H9 (cell line): Measurements from ENCODE around the gene C2orf49. TPM values are rescaled to one million over a fixed set of nuclear protein-coding genes. Genes with fewer than 3 reads are reported as not detected.

Source experiments
- DNase-seq: peaks from one replicate; pipeline ENCODE4 v3.0.0-alpha.2; 2017
- H2AFZ ChIP-seq: one replicate; pipeline ENCODE4 v1.6.1; 2013; ENCODE audit warnings: mild to moderate bottlenecking, low read length, control low read depth, moderate library complexity
- H2AK5ac ChIP-seq: 2 replicates; pipeline ENCODE4 v1.6.1; 2013; ENCODE audit warnings: low read length, control low read depth, mixed read lengths; ENCODE audit not compliant: insufficient read length
- H2BK120ac ChIP-seq: one replicate; pipeline ENCODE4 v1.6.1; 2013; ENCODE audit warnings: low read depth, mild to moderate bottlenecking, low read length, control low read depth, inconsistent platforms; ENCODE audit not compliant: poor library complexity, severe bottlenecking
- H2BK12ac ChIP-seq: 2 replicates; pipeline ENCODE4 v1.6.1; 2013; ENCODE audit warnings: low read length, control low read depth, mixed read lengths, low read depth; ENCODE audit not compliant: insufficient read length
- H2BK15ac ChIP-seq: 2 replicates; pipeline ENCODE4 v1.6.1; 2013; ENCODE audit warnings: low read depth, low read length, control low read depth
- H2BK20ac ChIP-seq: one replicate; pipeline ENCODE4 v1.6.1; 2013; ENCODE audit warnings: low read depth, mild to moderate bottlenecking, low read length, control low read depth, inconsistent platforms; ENCODE audit not compliant: poor library complexity, severe bottlenecking
- H2BK5ac ChIP-seq: 2 replicates; pipeline ENCODE4 v1.6.1; 2013; ENCODE audit warnings: low read length, control low read depth, mixed read lengths; ENCODE audit not compliant: insufficient read length
- H3K14ac ChIP-seq: 2 replicates; pipeline ENCODE4 v1.6.1; 2013; ENCODE audit warnings: low read length, control low read depth; ENCODE audit not compliant: insufficient read depth
- H3K18ac ChIP-seq: 2 replicates; pipeline ENCODE4 v1.6.1; 2013; ENCODE audit warnings: low read depth, mild to moderate bottlenecking, mixed read lengths, low read length, control low read depth; ENCODE audit not compliant: insufficient read length
- H3K23ac ChIP-seq: 2 replicates; pipeline ENCODE4 v1.6.1; 2013; ENCODE audit warnings: low read length, control low read depth, mixed read lengths, low read depth; ENCODE audit not compliant: insufficient read length
- H3K23me2 ChIP-seq: 2 replicates; pipeline ENCODE4 v1.6.1; 2013; ENCODE audit warnings: low read depth, mild to moderate bottlenecking, mixed read lengths, low read length, control low read depth; ENCODE audit not compliant: insufficient read length, poor library complexity, severe bottlenecking
- H3K27ac ChIP-seq: 2 replicates; pipeline ENCODE4 v1.5.1; 2013; ENCODE audit warnings: low read length, control low read depth, mixed read lengths, low read depth; ENCODE audit not compliant: insufficient read length
- H3K27me3 ChIP-seq: 2 replicates; pipeline ENCODE4 v1.6.1; 2013; ENCODE audit warnings: low read length, control low read depth, inconsistent platforms; ENCODE audit not compliant: insufficient read depth
- H3K4ac ChIP-seq: 2 replicates; pipeline ENCODE4 v1.6.1; 2013; ENCODE audit warnings: low read depth, mild to moderate bottlenecking, control low read depth, inconsistent platforms, low read length, moderate library complexity
- H3K4me1 ChIP-seq: 2 replicates; pipeline ENCODE4 v1.6.1; 2013; ENCODE audit warnings: low read length, control low read depth, inconsistent platforms; ENCODE audit not compliant: insufficient read depth
- H3K4me2 ChIP-seq: 2 replicates; pipeline ENCODE4 v1.6.1; 2013; ENCODE audit warnings: low read length, control low read depth, mixed read lengths; ENCODE audit not compliant: insufficient read length, insufficient read depth
- H3K56ac ChIP-seq: 2 replicates; pipeline ENCODE4 v1.6.1; 2013; ENCODE audit warnings: low read depth, mild to moderate bottlenecking, mixed read lengths, low read length, control low read depth; ENCODE audit not compliant: insufficient read length
- H3K79me1 ChIP-seq: 2 replicates; pipeline ENCODE4 v1.6.1; 2013; ENCODE audit warnings: low read depth, mild to moderate bottlenecking, moderate library complexity, low read length, control low read depth, inconsistent platforms; ENCODE audit not compliant: insufficient read depth, poor library complexity, severe bottlenecking
- H3K79me2 ChIP-seq: 2 replicates; pipeline ENCODE4 v1.6.1; 2013; ENCODE audit warnings: low read length, control low read depth, inconsistent platforms; ENCODE audit not compliant: insufficient read depth
- H3K9ac ChIP-seq: 2 replicates; pipeline ENCODE4 v1.6.1; 2013; ENCODE audit warnings: low read length, control low read depth, mixed read lengths; ENCODE audit not compliant: insufficient read length; ENCODE audit errors: extremely low read depth
- H3K9me3 ChIP-seq: one replicate; pipeline ENCODE4 v1.6.1; 2013; ENCODE audit warnings: low read depth, low read length, inconsistent platforms; ENCODE audit not compliant: control insufficient read depth
- H3T11ph ChIP-seq: one replicate; pipeline ENCODE4 v1.6.1; 2013; ENCODE audit warnings: mild to moderate bottlenecking, low read length, control low read depth, inconsistent platforms
- H4K20me1 ChIP-seq: one replicate; pipeline ENCODE4 v1.6.1; 2013; ENCODE audit not compliant: control insufficient read depth, insufficient read length, insufficient read depth
- H4K5ac ChIP-seq: 2 replicates; pipeline ENCODE4 v1.6.1; 2013; ENCODE audit warnings: low read depth, mild to moderate bottlenecking, mixed read lengths, low read length, control low read depth; ENCODE audit not compliant: insufficient read length
- H4K8ac ChIP-seq: replicated peaks from 2 replicates; pipeline ENCODE4 v1.6.1; 2013; ENCODE audit warnings: low read length, control low read depth, mixed read lengths, low read depth; ENCODE audit not compliant: insufficient read length
- H4K91ac ChIP-seq: 2 replicates; pipeline ENCODE4 v1.6.1; 2013; ENCODE audit warnings: low read depth, mild to moderate bottlenecking, moderate library complexity, mixed read lengths, low read length, control low read depth; ENCODE audit not compliant: insufficient read length
- H3K27ac Mint-ChIP-seq, 3 experiments: 2 replicates in 2 of 3; 3 replicates in 1 of 3; pipeline ENCODE4 v1.8.0; 2020 to 2021; ENCODE audit warnings: mixed read lengths in 3 of 3, mild to moderate bottlenecking in 1 of 3, moderate library complexity in 1 of 3
- H3K27me3 Mint-ChIP-seq: 2 replicates; pipeline ENCODE4 v1.8.0; 2021; ENCODE audit warnings: low read depth, mild to moderate bottlenecking, moderate library complexity, mixed read lengths
- H3K36me3 Mint-ChIP-seq, 3 experiments: 2 replicates in 2 of 3; 3 replicates in 1 of 3; pipeline ENCODE4 v1.8.0; 2020 to 2021; ENCODE audit warnings: low read depth in 3 of 3, mixed read lengths in 3 of 3; ENCODE audit not compliant: insufficient read depth in 1 of 3
- H3K4me1 Mint-ChIP-seq, 2 experiments: 2 replicates each; pipeline ENCODE4 v1.8.0; 2020; ENCODE audit warnings: mixed read lengths in 2 of 2
- H3K4me3 Mint-ChIP-seq, 2 experiments: 2 replicates in 1 of 2; 3 replicates in 1 of 2; pipeline ENCODE4 v1.8.0; 2020 to 2021; ENCODE audit warnings: mild to moderate bottlenecking in 2 of 2, mixed read lengths in 2 of 2, moderate library complexity in 1 of 2
- H3K9me3 Mint-ChIP-seq, 2 experiments: 2 replicates in 1 of 2; 3 replicates in 1 of 2; pipeline ENCODE4 v1.8.0; 2020; ENCODE audit warnings: mild to moderate bottlenecking in 2 of 2, mixed read lengths in 2 of 2, moderate library complexity in 1 of 2
- WGBS: extraction: QIAGEN DNeasy Blood & Tissue Kit; methylation state at CpG from one replicate; pipeline ENCODE4 v1.1.7; 2013; ENCODE audit warnings: missing lambda C conversion rate, low lambda C conversion rate, mixed read lengths; ENCODE audit not compliant: insufficient read length; ENCODE audit errors: extremely low coverage; 5-methylcytosine and 5-hydroxymethylcytosine counted together
- total RNA-seq: library from RNA; stranded (reverse); gene quantifications from 2 replicates; pipeline ENCODE4 v1.2.1, GENCODE V29; 2021
- TF ChIP-seq, protein P1 (sequence below): fragments of 200-600 bp; sonication (generic); conservative IDR thresholded peaks from 3 replicates; pipeline ENCODE4 v1.8.0; 2021; ENCODE audit warnings: antibody characterized with exemption, mild to moderate bottlenecking

Gene C2orf49
- total RNA-seq, 1 experiment from 2014 or later: 18.8 TPM

DNA sequence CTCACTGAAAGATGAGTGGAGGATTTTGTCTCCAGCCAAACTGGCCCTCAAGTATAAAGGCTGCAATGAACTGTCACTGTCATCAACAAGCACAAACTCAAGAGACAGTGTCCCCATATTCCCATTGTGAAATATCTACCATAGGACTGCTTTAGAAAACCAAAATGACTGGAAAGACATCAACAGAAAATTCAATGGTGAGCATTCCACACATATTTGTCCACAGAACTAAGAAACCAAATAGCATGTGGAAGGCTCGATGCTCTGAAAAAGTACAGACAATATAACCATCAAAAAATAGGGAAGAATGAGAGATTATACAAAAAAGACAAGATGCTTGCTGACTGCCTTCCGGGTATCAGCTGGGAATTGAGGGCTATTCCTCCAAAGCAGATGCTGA, 45.4 kb upstream of the C2orf49 start:
- Histone ChIP-seq H2BK15ac (no peak overlapping the region), H3K79me1 (no peaks in the 10 kb centered on the region), H2AK5ac (no peak overlapping the region), H4K5ac (no peak overlapping the region), H2BK120ac (no peak overlapping the region), H3K4me2 (no peak overlapping the region), H3K4ac (no peak overlapping the region), H3K4me1 (no peaks in the 10 kb centered on the region), H3T11ph (no peak overlapping the region), H2AFZ (no peak overlapping the region), H2BK12ac (no peak overlapping the region), H4K8ac (no peak overlapping the region), H3K23me2 (no peaks in the 10 kb centered on the region), H3K56ac (no peak overlapping the region), H2BK20ac (no peak overlapping the region), H3K9ac (no peak overlapping the region), H3K79me2 (no peaks in the 10 kb centered on the region), H3K27me3 (no peaks in the 10 kb centered on the region), H3K23ac (no peak overlapping the region), H3K27ac (no peak overlapping the region), H3K14ac (no peak overlapping the region), H3K18ac (no peak overlapping the region), H4K91ac (no peak overlapping the region), H4K20me1 (no peaks in the 10 kb centered on the region), H3K9me3 (no peaks in the 10 kb centered on the region), H2BK5ac (no peak overlapping the region)
- H3K9me3 Mint-ChIP-seq: no peaks in the 10 kb centered on the region
- no peak overlapping the region for H3K4me3 Mint-ChIP-seq
- TF ChIP-seq, protein P1, sequence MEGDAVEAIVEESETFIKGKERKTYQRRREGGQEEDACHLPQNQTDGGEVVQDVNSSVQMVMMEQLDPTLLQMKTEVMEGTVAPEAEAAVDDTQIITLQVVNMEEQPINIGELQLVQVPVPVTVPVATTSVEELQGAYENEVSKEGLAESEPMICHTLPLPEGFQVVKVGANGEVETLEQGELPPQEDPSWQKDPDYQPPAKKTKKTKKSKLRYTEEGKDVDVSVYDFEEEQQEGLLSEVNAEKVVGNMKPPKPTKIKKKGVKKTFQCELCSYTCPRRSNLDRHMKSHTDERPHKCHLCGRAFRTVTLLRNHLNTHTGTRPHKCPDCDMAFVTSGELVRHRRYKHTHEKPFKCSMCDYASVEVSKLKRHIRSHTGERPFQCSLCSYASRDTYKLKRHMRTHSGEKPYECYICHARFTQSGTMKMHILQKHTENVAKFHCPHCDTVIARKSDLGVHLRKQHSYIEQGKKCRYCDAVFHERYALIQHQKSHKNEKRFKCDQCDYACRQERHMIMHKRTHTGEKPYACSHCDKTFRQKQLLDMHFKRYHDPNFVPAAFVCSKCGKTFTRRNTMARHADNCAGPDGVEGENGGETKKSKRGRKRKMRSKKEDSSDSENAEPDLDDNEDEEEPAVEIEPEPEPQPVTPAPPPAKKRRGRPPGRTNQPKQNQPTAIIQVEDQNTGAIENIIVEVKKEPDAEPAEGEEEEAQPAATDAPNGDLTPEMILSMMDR: no peak
- no peaks in the 10 kb centered on the region for H3K27me3 Mint-ChIP-seq
- H3K36me3 Mint-ChIP-seq: peaks cover 19 to 61% (median 32%) of the 10 kb centered on the region in 3 experiments; a peak in 6 of 7 replicates
- DNase-seq: no peak
- H3K27ac Mint-ChIP-seq: no peak overlapping the region
- no CpG with 5 or more reads among the region's 2 CpGs for WGBS
- peaks cover 0 to 4% of the 10 kb centered on the region in 2 experiments; a peak in 1 of 4 replicates for H3K4me1 Mint-ChIP-seq
